Mucosa of descending colon (tissue), 3 donors: ENCODE results near the gene TAGAP. TPM values are rescaled to one million over a fixed set of nuclear protein-coding genes. Genes with fewer than 3 reads are reported as not detected.
"Not testable (repeated sequence)": the region's sequence is repeated elsewhere in the genome, so short reads cannot be mapped to it uniquely, and the experiment has no call there.

Source experiments
- ATAC-seq: fragments of 200-7000 bp; cut with Tn5 transposase; one replicate; pipeline ENCODE4 v1.9.1; 2020; ENCODE audit warnings: mild to moderate bottlenecking, moderate library complexity
- DNase-seq, 3 donors: peaks; one replicate each; pipeline ENCODE4 v3.0.0-alpha.2; 2020
- H3K36me3 ChIP-seq: fragments of 200-600 bp; one replicate; pipeline ENCODE4 v1.8.0; 2021; ENCODE audit warnings: low read depth, mild to moderate bottlenecking
- H3K4me1 ChIP-seq: fragments of 200-600 bp; one replicate; pipeline ENCODE4 v1.8.0; 2021; ENCODE audit warnings: low read depth, mild to moderate bottlenecking
- H3K4me3 ChIP-seq: fragments of 200-600 bp; one replicate; pipeline ENCODE4 v1.8.0; 2021; ENCODE audit warnings: mild to moderate bottlenecking
- H3K9me3 ChIP-seq: fragments of 200-600 bp; one replicate; pipeline ENCODE4 v1.8.0; 2021; ENCODE audit warnings: mild to moderate bottlenecking
- CTCF ChIP-seq: fragments of 200-600 bp; IDR thresholded peaks from one replicate; pipeline ENCODE4 v1.8.0; 2022; ENCODE audit warnings: antibody characterized with exemption, mild to moderate bottlenecking
- intact Hi-C, 2 donors: fragments of 100-400 bp; cut with DNase I in 1 of 2; cut with micrococcal nuclease in 1 of 2; formaldehyde crosslinking; loops; one replicate each; pipeline versions ENCODE4 v1.11.0 to v1.11.1; 2022; cut with DNase I, micrococcal nuclease
- total RNA-seq, 3 donors: library from RNA; stranded (reverse); fragmentation: NEBNext Ultra II Directional in 2 of 3; extraction: Animal tissue kit (Norgen Biotek cat#: 25700) in 2 of 3; gene quantifications; one replicate each; pipeline versions ENCODE4 v1.2.1 to v1.2.4, GENCODE V29; 2021 to 2023
- donor health status: DM: no; HTN: no; CAD: no; lungs with moderate emphysema.
- donor health status: DM: no; HTN: no; CAD: no.
- donor health status: DM: no; HTN: yes; CAD: no.

The TAGAP gene
- total RNA-seq, 3 donors from 2014 or later = 2.0 to 4.1 (median 3.7) TPM

DNA sequence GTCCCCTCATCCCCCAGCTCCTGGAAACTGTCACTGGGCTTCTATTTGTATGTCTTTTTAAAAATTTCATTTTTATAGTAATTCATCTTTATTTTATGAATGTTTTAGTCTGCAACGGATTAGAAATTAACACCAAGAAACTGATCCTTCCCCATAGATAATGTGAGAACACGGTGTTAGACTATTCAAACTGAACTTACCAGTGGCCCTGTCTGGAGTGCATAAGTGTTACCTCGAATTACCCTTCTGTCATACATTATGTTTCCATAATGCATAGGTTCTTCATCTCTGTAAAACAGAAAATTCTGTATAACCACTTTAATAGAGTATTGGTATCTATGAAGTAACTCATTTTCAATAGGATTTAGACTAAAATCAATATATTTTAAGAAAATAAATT, 51.2 kb downstream of the TAGAP start:
- Histone ChIP-seq H3K9me3 (peaks cover 4% of the 10 kb centered on the region), H3K36me3 (no peaks in the 10 kb centered on the region), H3K4me1 (no peaks in the 10 kb centered on the region), H3K4me3 (no peak overlapping the region)
- intact Hi-C loops = no loop called here
- ATAC-seq (no peak), DNase-seq (no peak)
- TF ChIP-seq CTCF = no peak

- Histone ChIP-seq H3K9me3 (peaks cover 4% of the 10 kb centered on the region), H3K36me3 (no peaks in the 10 kb centered on the region), H3K4me3 (no peak overlapping the region), H3K4me1 (no peaks in the 10 kb centered on the region)
- no peak for DNase-seq
- intact Hi-C loops = no loop called here
- TF ChIP-seq CTCF = no peak
- no peak for ATAC-seq
These were observed 53.6 kb downstream of the TAGAP start for GRCh38 chr6:158991017-158991723.

- intact Hi-C loops, H3K4me1 ChIP-seq, H3K9me3 ChIP-seq, H3K4me3 ChIP-seq, ATAC-seq, H3K36me3 ChIP-seq, DNase-seq: not testable (repeated sequence)
These were observed 55.1 kb downstream of the TAGAP start for GRCh38 chr6:158989711-158990110.

DNA sequence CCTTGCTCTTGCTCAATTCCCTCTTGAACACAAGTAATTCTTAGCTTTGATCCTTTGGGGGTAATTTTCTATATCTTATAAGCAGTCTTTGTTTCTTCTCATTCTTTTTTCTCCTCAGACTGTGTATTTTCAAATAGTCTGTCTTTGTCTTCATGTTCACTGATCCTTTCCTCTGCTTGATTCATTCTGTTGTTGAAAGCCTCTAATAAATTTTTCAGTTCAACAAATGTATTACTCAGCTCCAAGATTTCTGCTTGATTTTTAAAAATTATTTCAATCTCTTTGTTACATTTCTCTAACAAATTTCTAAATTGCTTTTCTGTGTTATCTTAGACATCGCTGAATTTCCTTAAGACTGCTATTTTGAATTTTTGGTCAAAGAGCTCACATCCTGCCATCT, 56.3 kb downstream of the TAGAP start:
- Histone ChIP-seq H3K9me3 (peaks cover 4% of the 10 kb centered on the region), H3K36me3 (no peaks in the 10 kb centered on the region), H3K4me3 (no peak overlapping the region), H3K4me1 (no peaks in the 10 kb centered on the region)
- TF ChIP-seq CTCF = no peak
- no peak for ATAC-seq
- intact Hi-C loops = no loop called here
- DNase-seq = no peak

DNA sequence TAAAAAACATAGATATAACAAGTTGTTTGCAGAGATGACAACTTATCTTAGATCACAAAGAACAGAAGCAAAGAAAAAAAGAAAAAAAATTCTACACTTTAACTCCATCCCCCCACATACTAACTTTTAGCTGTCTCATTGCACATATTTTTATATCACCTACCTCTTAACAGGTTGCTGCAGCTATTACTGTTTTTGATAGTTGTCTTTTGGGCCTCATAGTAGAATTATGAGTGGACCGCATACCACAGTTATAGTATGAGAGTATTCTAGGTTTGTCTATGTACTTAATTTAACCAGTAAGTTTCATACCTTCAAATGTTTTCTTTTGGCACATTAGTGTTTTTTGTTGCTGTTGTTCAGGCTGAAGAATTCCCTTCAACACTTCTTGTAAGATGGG, 57.1 kb downstream of the TAGAP start:
- TF ChIP-seq CTCF = no peak
- Histone ChIP-seq H3K9me3 (peaks cover 4% of the 10 kb centered on the region), H3K4me1 (no peaks in the 10 kb centered on the region), H3K36me3 (no peaks in the 10 kb centered on the region), H3K4me3 (no peak overlapping the region)
- DNase-seq = no peak
- intact Hi-C loops = no loop called here
- ATAC-seq = no peak

Other genes with a start within 250 kb of the TAGAP start
- gene EZR, start 225.6 kb downstream of the TAGAP start, total RNA-seq = 100 to 1,000 TPM; 220 to 421 (median 334) TPM
- gene RSPH3, start 44.8 kb downstream of the TAGAP start, total RNA-seq = 10 to 100 TPM; 17.3 to 23.1 (median 18.6) TPM
- 1 to 10 TPM in 1 of 3 donors, under 1 TPM in 2; 0.64 to 6.6 (median 0.89) TPM for gene FNDC1, start 124.4 kb upstream of the TAGAP start, total RNA-seq